ENCODE data around the gene IL17RC. TPM values are rescaled to one million over a fixed set of nuclear protein-coding genes. Genes with fewer than 3 reads are reported as not detected.

Gene IL17RC
- polyA plus RNA-seq, 1 donor = 38.3 TPM

- peak; percentile 79 for DNase-seq
Observed at GRCh38 chr3:9946112-9947024, 29.5 kb downstream of the IL17RC start.

- peak; percentile 42 for DNase-seq
Observed at GRCh38 chr3:9947025-9947995, 30.4 kb downstream of the IL17RC start.

GRCh38 chr3:9948586-9948985 lies 31.7 kb downstream of the IL17RC start:
- no peak for DNase-seq

- no peak for DNase-seq
Observed at GRCh38 chr3:9949115-9949514, 32.2 kb downstream of the IL17RC start.

GRCh38 chr3:9949626-9950025 lies 32.7 kb downstream of the IL17RC start:
- DNase-seq = no peak

GRCh38 chr3:9951126-9951525 lies 34.2 kb downstream of the IL17RC start:
- DNase-seq = no peak

- DNase-seq = no peak
Observed at GRCh38 chr3:9951598-9951961, 34.7 kb downstream of the IL17RC start.

- DNase-seq = peak; percentile 42
Observed at GRCh38 chr3:9951962-9952805, 35.3 kb downstream of the IL17RC start, which contains the start of gene PRRT3. TSS of gene PRRT3 (minus strand) at chr3:9952408. CDS start at chr3:9950115, 2,293 bp downstream.

GRCh38 chr3:9955067-9955502 lies 38.2 kb downstream of the IL17RC start:
- DNase-seq = peak; percentile 41

- DNase-seq = no peak
Observed at GRCh38 chr3:9955611-9956352, 38.9 kb downstream of the IL17RC start.

GRCh38 chr3:9957214-9957613 lies 40.3 kb downstream of the IL17RC start:
- no peak for DNase-seq

- DNase-seq = no peak
Observed at GRCh38 chr3:9965200-9965875, 48.4 kb downstream of the IL17RC start.

GRCh38 chr3:9966841-9967240 lies 49.9 kb downstream of the IL17RC start:
- no peak for DNase-seq

- no peak for DNase-seq
Observed at GRCh38 chr3:9969632-9970019, 52.7 kb downstream of the IL17RC start.

- DNase-seq = no peak
Observed at GRCh38 chr3:9970020-9970652, 53.2 kb downstream of the IL17RC start.

GRCh38 chr3:9976721-9977709 lies 60.1 kb downstream of the IL17RC start:
- DNase-seq = no peak

- no peak for DNase-seq
Observed at GRCh38 chr3:9978710-9979305, 61.9 kb downstream of the IL17RC start.

- DNase-seq = no peak
Observed at GRCh38 chr3:9980251-9980650, 63.4 kb downstream of the IL17RC start.

All from left kidney (tissue), 2 donors.